Smooth muscle cell of the brain vasculature (primary cell): ENCODE data around the gene MAGI1.

ENCODE experiments used
- DNase-seq: peaks from one replicate; pipeline ENCODE4 v3.0.0-alpha.2; 2012; ENCODE audit warnings: low read depth, low spot score

Gene MAGI1

GRCh38 chr3:65326574-65326973 is 712.1 kb downstream of the MAGI1 start:
- no peak for DNase-seq

GRCh38 chr3:65322910-65323309 is 715.8 kb downstream of the MAGI1 start:
- no peak for DNase-seq

- no peak for DNase-seq
Measured at GRCh38 chr3:65318231-65318630, 720.5 kb downstream of the MAGI1 start.

DNA sequence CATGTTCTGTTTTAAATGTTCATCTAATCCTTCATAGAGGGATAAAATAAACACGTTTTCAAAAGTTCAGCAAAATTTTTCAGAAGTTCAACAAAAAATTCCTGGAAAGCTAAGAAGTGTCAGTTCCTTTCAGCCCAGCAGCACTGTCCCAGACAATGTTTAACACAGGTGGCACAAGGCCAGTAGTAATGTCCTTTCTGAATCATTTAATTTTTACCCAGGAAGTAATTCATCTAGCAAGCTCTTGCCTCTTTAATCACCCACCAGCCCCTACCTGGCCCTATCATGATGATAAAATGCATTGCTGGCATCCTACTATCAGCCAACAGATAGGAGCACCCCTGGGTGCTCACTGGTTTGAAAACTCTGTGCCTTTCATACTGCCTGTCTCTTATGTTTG is 723.8 kb downstream of the MAGI1 start:
- no peak for DNase-seq

DNA sequence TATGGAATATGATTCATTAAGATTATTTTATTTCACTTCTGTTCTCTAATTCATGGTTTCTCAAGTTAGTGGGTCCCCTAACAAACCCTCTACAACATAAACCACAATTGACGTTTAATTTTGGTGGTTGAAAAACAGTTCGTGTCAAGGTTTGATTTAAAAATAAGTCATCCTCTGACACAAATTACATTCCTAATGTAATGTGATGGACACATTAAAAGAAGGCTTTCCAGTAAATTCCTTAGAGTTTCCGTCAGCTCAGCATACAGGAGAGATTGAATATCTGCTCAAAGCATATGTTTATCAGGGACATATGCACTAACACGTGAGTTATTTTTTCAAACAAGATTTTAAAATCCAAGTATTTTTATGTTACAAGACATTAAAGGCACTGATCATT is 724.4 kb downstream of the MAGI1 start:
- DNase-seq, result no peak

GRCh38 chr3:65313666-65314065 is 725.1 kb downstream of the MAGI1 start:
- DNase-seq, result no peak

- DNase-seq, result no peak
Measured at GRCh38 chr3:65305836-65306235, 732.9 kb downstream of the MAGI1 start.
